ENCODE results near the gene RPL18. TPM values are rescaled to one million over a fixed set of nuclear protein-coding genes. Genes with fewer than 3 reads are reported as not detected.
A peak's percentile ranks its signal among the peaks of the same experiment; 100 is the strongest.

Gene RPL18
- total RNA-seq, 1 donor from 2014 or later: 530 TPM

DNA sequence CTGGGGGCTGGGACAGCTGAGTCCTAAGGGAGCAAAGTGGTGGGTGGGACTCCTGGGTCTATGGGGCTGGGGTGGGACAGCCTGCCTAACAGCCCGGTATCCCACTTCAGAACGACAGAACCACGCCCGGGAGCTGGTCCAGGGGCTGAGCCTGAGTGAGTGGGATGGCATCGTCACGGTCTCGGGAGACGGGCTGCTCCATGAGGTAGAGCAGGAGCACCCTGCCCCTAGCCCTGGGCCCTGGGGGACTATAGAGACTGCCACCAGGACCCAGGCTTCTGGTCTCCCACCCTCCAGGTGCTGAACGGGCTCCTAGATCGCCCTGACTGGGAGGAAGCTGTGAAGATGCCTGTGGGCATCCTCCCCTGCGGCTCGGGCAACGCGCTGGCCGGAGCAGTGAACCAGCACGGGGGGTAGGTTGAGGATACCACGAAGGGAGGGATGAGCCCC, 8.9 kb upstream of the RPL18 start:
- intact Hi-C loops (cut with micrococcal nuclease): no loop called here
- Histone ChIP-seq H3K27ac (replicated peaks) (peak overlapping the region; percentile 98), H3K4me1 (peaks cover 61% of the 10 kb centered on the region)

DNA sequence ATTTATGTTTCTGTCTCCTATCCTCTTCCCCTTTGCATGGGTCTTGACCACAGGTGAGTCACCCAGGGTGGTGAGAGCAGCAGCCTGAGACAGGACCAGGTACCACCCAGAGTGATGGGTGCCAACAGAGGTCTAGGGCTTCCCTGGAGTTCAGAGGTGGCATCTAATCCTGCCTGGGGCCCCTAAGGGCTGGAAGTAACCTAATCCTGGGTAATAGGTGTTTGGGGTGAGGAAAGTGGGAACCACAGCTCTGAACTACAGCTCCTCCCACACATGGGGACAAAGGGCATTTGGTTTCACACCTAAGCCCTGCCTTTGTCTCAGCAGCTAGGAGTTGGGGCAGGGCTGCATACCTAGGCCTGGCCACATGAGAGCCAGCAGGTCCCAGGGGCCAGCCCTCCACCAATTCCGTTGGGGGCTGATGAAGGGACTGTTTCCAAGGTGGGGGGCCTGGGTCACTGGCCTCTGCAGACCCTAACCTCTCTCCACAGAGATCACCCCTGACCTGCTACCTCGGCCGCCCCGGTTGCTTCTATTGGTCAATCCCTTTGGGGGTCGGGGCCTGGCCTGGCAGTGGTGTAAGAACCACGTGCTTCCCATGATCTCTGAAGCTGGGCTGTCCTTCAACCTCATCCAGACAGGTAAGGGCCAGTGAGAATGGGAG, 8.4 kb upstream of the RPL18 start:
- Histone ChIP-seq H3K4me3 (no peak overlapping the region), H3K4me1 (peaks cover 61% of the 10 kb centered on the region), H3K36me3 (peaks cover 9% of the 10 kb centered on the region), H3K9me3 (replicated peaks) (no peaks in the 10 kb centered on the region), H3K27me3 (ENCODE audit: low read depth) (no peaks in the 10 kb centered on the region), H3K27ac (replicated peaks) (no peak overlapping the region)
- DNase-seq: no peak
- intact Hi-C loops (cut with micrococcal nuclease): no loop called here
- TF ChIP-seq, protein P1, sequence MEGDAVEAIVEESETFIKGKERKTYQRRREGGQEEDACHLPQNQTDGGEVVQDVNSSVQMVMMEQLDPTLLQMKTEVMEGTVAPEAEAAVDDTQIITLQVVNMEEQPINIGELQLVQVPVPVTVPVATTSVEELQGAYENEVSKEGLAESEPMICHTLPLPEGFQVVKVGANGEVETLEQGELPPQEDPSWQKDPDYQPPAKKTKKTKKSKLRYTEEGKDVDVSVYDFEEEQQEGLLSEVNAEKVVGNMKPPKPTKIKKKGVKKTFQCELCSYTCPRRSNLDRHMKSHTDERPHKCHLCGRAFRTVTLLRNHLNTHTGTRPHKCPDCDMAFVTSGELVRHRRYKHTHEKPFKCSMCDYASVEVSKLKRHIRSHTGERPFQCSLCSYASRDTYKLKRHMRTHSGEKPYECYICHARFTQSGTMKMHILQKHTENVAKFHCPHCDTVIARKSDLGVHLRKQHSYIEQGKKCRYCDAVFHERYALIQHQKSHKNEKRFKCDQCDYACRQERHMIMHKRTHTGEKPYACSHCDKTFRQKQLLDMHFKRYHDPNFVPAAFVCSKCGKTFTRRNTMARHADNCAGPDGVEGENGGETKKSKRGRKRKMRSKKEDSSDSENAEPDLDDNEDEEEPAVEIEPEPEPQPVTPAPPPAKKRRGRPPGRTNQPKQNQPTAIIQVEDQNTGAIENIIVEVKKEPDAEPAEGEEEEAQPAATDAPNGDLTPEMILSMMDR (IDR thresholded peaks at IDR 0.05; ENCODE audit: borderline replicate concordance): no peak

More for the DNA sequence above, 8.9 kb upstream of the RPL18 start:
- Histone ChIP-seq H3K36me3 (peaks cover 12% of the 10 kb centered on the region), H3K27me3 (ENCODE audit: low read depth) (no peaks in the 10 kb centered on the region), H3K9me3 (replicated peaks) (no peaks in the 10 kb centered on the region), H3K4me3 (no peak overlapping the region)
- no peak for DNase-seq
- TF ChIP-seq, protein P1 (IDR thresholded peaks at IDR 0.05; ENCODE audit: borderline replicate concordance): no peak

DNA sequence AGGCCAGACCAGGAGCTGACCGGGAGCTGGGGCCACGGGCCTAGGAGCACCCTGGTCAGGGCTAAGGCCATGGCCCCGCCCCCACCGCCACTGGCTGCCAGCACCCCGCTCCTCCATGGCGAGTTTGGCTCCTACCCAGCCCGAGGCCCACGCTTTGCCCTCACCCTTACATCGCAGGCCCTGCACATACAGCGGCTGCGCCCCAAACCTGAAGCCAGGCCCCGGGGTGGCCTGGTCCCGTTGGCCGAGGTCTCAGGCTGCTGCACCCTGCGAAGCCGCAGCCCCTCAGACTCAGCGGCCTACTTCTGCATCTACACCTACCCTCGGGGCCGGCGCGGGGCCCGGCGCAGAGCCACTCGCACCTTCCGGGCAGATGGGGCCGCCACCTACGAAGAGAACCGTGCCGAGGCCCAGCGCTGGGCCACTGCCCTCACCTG, 6.9 kb upstream of the RPL18 start:
- Histone ChIP-seq H3K4me1 (peaks cover 52% of the 10 kb centered on the region), H3K27ac (replicated peaks) (no peak overlapping the region), H3K27me3 (ENCODE audit: low read depth) (no peaks in the 10 kb centered on the region), H3K36me3 (peaks cover 13% of the 10 kb centered on the region), H3K4me3 (no peak overlapping the region), H3K9me3 (replicated peaks) (no peaks in the 10 kb centered on the region)
- TF ChIP-seq, protein P1 (IDR thresholded peaks at IDR 0.05; ENCODE audit: borderline replicate concordance): no peak
- intact Hi-C loops (cut with micrococcal nuclease): no loop called here
- DNase-seq: no peak

- DNase-seq: no peak
- Histone ChIP-seq H3K9me3 (replicated peaks) (no peaks in the 10 kb centered on the region), H3K36me3 (peaks cover 16% of the 10 kb centered on the region), H3K27ac (replicated peaks) (peak overlapping the region; percentile 83), H3K27me3 (ENCODE audit: low read depth) (no peaks in the 10 kb centered on the region), H3K4me3 (peak overlapping the region; percentile 67), H3K4me1 (peaks cover 52% of the 10 kb centered on the region)
- intact Hi-C loops (cut with micrococcal nuclease): no loop called here
- TF ChIP-seq, protein P1 (IDR thresholded peaks at IDR 0.05; ENCODE audit: borderline replicate concordance): no peak
Measured at GRCh38 chr19:48624791-48625723, 6.1 kb upstream of the RPL18 start.

DNA sequence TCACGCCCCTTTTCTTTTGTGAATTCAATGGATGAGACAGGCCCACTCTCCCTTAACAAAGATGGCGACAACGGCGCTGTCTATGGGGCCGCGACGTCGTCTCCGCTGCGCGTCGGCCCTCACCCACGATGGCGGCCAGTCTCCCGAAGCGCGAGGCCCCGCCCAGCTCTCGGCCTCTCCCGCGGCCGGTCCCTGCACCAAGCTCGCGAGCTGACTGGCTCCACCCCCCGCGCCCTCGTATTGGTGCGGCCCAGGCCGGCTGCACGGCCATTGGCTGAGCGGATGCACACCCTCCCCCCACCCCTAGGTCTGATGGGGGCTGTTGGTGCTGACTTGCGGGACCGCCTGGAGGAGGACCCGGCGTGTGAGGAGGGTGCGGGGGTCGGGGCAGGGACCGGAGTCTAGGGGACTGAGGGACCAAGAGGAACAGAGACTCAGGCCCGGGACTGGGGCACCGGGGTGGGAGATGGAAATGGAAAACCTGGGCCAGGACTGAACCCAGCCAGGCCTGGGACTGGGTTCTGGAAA, 5.2 kb upstream of the RPL18 start:
- peaks cover 51% of the 10 kb centered on the region for H3K4me1 ChIP-seq
- intact Hi-C loops (cut with micrococcal nuclease): no loop called here

More for the DNA sequence above, 5.2 kb upstream of the RPL18 start:
- peak; percentile 99 for DNase-seq
- Histone ChIP-seq H3K27me3 (ENCODE audit: low read depth) (no peaks in the 10 kb centered on the region), H3K27ac (replicated peaks) (peak overlapping the region; percentile 83), H3K4me3 (peak overlapping the region; percentile 67), H3K36me3 (peaks cover 16% of the 10 kb centered on the region), H3K9me3 (replicated peaks) (no peaks in the 10 kb centered on the region)
- TF ChIP-seq, protein P1 (IDR thresholded peaks at IDR 0.05; ENCODE audit: borderline replicate concordance): no peak

Data from left ventricle myocardium inferior (tissue), 1 donor.